HG02840 (cell line): Measurements from ENCODE around the gene MYH3.
A peak's percentile ranks its signal among the peaks of the same experiment; 100 is the strongest.
"Not testable (repeated sequence)": the region's sequence is repeated elsewhere in the genome, so short reads cannot be mapped to it uniquely, and the experiment has no call there.

Experiments
- ATAC-seq: cut with Tn5 transposase; IDR thresholded peaks from one replicate; pipeline ENCODE4 v1.9.1; 2021; ENCODE audit warnings: mild to moderate bottlenecking, moderate library complexity, moderate number of reproducible peaks; ENCODE audit not compliant: unreplicated experiment, low FRiP score

Gene MYH3

GRCh38 chr17:10657148-10657547 lies at the start of gene MYH3:
Gene MYH3 (minus strand): TSS chr17:10657309. CDS start chr17:10655064, 2,245 bp downstream.
- ATAC-seq, result no peak

GRCh38 chr17:10705727-10706126 lies 48.6 kb upstream of the MYH3 start:
- no peak for ATAC-seq

GRCh38 chr17:10702574-10702973 lies 45.5 kb upstream of the MYH3 start:
- ATAC-seq, result no peak

- no peak for ATAC-seq
Measured at GRCh38 chr17:10699856-10700255, 42.7 kb upstream of the MYH3 start.

GRCh38 chr17:10698096-10698818 lies 41.1 kb upstream of the MYH3 start:
- ATAC-seq, result no peak

GRCh38 chr17:10697092-10698081 lies 40.3 kb upstream of the MYH3 start, which contains the start of the genes ADPRM and SCO1:
Gene ADPRM (plus strand): TSS chr17:10697594. CDS start chr17:10704927, 7,333 bp downstream.
Gene SCO1 (minus strand): TSS chr17:10697533. CDS start chr17:10697507, 26 bp downstream.
- peak; percentile 96 for ATAC-seq

GRCh38 chr17:10695875-10696407 lies 38.8 kb upstream of the MYH3 start:
- not testable (repeated sequence) for ATAC-seq

GRCh38 chr17:10687499-10687898 lies 30.4 kb upstream of the MYH3 start:
- no peak for ATAC-seq

GRCh38 chr17:10683853-10684252 lies 26.7 kb upstream of the MYH3 start:
- no peak for ATAC-seq

GRCh38 chr17:10681866-10682446 lies 24.8 kb upstream of the MYH3 start:
- ATAC-seq, result no peak

GRCh38 chr17:10674704-10675103 lies 17.6 kb upstream of the MYH3 start:
- no peak for ATAC-seq

GRCh38 chr17:10673312-10673711 lies 16.2 kb upstream of the MYH3 start:
- ATAC-seq, result no peak

- no peak for ATAC-seq
Measured at GRCh38 chr17:10668775-10669174, 11.7 kb upstream of the MYH3 start.

- no peak for ATAC-seq
Measured at GRCh38 chr17:10666906-10667305, 9.8 kb upstream of the MYH3 start.

GRCh38 chr17:10664571-10664970 lies 7.5 kb upstream of the MYH3 start:
- no peak for ATAC-seq

GRCh38 chr17:10663231-10663630 lies 6.1 kb upstream of the MYH3 start:
- ATAC-seq, result no peak

GRCh38 chr17:10661437-10661836 lies 4.3 kb upstream of the MYH3 start:
- ATAC-seq, result no peak

- ATAC-seq, result no peak
Measured at GRCh38 chr17:10657879-10658278, 770 bp upstream of the MYH3 start.

GRCh38 chr17:10653987-10654386 lies 3.1 kb downstream of the MYH3 start:
- no peak for ATAC-seq

GRCh38 chr17:10652984-10653659 lies 4.0 kb downstream of the MYH3 start:
- ATAC-seq, result no peak
